HG03025 (cell line): Measurements from ENCODE around the gene ITGB5.

ENCODE experiments used
- ATAC-seq: cut with Tn5 transposase; IDR thresholded peaks from one replicate; pipeline ENCODE4 v1.9.1; 2021; ENCODE audit warnings: mild to moderate bottlenecking, moderate library complexity; ENCODE audit not compliant: unreplicated experiment, low FRiP score

The ITGB5 gene

DNA sequence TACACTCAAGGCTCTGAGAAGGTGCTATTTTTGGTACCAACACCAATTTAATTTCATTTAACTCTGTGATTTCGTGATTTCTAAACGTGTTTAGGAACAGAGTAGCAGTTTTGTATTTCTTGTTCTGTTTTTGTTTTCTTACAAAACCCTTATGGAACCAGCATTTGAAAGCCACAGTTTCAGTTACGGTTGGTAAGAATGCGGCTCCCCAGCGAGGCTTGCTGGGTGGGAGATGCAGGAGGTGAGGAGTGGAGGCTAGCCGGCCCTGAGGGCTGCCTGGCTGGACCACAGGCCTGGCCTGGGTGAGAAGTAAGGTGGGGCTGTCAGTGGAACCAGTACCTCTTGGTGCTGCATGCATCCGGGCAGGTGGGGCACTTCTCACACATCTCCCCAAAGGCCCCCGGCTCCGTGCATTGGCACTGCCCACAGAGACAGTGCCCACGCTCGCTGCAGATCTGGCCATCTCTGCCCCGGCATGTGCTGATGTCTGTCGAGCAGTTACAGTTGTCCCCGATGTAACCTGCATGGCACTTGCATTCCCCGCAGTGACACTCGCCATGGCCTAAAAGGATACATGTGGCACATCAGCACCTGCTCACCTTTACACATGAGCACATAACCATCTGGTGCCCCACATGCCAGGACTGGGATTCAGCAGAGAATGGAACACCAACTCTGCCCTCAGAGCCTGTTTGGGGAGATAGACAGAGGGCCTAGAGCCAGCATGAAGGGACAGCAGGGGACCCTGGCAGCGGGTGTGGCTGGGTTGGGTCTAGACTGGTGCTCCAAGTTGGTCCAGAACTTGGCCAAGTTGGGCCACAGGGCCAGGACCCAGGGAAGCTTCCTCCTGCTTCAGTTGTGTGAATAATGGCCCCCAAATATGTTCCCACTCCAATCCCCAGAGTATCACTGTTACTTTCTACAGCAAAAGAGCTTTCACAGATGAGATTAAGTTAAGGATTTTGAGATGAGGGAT, 113.5 kb downstream of the ITGB5 start:
- no peak for ATAC-seq

DNA sequence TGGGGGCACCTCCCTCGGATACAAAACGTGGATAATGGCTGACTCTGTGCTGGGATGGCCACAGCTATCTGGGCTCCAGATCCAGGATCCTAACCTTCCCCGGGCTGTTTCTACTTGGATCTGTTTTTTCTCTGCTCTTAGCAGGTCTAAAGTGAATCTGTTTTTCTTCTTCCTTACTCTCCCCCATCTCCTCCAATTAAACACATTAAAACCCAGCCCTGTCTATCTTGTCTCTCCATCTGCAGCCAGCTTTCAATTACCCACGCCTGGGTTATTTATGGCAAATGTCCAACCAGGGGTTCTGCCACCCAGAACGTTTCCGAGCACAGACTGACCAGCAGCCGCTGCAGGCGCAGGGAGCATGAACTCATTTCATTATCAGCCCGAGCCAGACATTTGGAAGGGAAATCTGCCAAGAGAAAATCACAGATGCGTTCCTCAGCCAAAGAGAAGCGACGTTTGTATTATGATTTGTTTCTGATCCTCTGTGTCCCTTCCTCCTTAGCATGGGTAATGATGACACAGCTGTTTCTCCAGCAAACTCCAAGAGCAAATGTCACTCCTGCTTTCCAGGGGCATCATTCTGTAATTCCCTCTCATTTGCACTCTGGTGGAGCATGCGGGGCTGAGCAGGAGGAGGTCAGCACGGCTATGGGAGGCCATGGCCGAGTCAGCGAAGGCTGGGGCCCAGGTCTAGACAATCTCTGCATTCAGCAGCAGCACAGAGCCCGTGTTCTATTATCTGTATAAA, 114.9 kb downstream of the ITGB5 start:
- ATAC-seq, result no peak

DNA sequence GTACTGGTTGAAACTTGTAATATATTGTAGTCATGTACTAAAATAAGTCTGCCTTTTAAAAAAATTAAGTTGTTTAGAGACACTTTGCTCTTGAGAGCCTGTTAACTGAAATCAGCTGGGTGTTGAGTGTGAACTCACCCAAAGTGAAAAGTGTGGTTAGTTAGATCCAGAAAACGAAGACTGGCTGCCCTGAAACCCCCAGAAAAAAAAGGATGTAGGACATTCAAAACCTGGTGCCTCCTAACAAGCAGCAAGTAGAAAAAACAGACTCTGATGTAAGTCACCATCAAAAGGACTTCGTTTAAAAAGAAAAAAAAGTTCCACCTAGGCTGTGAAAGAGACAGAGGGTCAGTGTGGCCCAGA, 116.1 kb downstream of the ITGB5 start:
- no peak for ATAC-seq

DNA sequence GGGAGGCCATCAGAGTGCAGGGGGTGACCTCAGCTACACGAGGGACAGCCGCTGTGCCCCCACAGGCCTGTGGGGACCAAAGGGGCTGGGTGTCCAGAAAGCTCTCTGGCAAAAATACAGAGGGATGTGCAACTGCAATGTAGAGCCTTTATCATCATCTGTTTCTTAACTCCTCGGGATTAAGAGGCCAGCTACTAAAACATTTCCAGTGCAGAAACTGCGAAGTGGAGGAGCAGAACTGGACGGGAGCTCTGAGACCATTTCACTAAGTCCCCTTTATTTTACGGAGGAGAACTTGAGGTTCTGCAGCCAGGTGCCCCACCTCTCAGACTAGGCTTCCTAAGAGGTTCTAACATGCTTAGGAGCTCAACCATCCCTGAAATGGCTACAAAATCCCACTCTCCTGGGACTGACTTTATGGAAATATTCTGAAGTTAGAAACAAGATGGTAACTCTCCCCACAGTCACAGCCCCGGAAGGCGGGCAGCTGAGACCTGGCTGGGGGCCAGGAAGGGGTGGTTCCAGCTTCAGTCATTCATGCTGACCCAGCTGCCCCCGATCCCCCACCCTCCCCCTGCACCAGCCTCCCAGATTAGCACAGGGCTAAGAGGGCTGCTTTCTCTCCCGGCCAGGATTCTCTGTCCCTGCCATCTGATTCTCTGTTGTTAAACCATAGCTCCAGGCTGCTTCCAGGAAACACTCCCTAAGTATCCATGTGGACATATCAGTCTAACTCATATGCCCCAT, 116.7 kb downstream of the ITGB5 start:
- no peak for ATAC-seq

DNA sequence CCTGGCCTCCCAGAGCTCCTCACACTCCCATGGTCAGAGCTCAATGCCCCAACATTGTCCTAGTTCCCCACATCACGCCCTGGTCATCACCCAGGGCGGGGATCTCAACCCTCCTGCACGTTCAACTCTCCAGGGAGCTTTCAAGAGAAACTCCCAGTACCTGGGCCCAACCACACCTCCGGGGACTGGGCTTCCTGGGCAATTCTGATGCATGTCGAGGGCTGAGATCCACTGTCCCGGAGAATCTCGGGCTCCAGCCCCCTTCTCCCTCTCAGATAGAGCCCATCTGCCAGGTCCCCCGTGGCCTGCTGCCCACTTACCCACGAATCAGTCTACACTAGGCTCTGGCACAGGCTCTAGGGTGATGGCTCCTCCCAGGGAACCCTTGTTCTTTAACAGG, 117.7 kb downstream of the ITGB5 start:
- no peak for ATAC-seq

DNA sequence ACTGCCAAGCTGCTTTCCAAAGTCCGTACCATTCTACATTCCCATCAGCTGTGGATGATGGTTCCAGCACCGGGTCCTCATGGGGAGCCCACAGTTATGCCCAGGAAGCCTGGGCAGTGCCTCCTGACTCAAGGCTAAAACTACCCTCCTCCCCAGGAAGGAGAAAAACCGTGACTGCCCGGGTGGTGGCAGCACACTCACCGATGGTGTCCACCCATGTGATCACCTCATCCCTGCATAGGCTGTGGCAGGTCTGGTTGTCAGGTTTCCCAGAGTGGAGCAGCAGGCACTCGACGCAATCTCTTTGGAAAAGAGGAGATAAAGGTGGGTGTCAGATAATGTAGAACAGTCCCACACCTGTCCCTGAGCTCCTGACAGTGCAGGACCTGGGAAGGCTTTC, 118.4 kb downstream of the ITGB5 start:
- ATAC-seq, result no peak

DNA sequence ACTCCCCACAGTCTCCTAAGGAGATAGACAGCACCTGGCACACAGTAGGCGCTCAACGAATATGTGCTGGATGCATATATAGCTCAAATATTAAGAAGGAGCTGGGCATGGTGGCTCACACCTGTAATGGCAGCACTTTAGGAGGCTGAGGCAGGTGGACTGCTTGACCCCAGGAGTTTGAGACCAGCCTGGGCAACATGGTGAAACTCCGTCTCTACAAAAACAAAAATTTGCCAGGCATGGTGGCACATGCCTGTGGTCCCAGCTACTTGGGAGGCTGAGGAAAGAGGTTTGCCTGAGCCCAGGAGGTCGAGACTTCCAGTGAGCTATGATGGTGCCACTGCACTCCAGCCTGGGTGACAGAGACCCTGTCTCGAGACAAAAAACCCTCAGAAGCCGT, 119.5 kb downstream of the ITGB5 start:
- no peak for ATAC-seq

DNA sequence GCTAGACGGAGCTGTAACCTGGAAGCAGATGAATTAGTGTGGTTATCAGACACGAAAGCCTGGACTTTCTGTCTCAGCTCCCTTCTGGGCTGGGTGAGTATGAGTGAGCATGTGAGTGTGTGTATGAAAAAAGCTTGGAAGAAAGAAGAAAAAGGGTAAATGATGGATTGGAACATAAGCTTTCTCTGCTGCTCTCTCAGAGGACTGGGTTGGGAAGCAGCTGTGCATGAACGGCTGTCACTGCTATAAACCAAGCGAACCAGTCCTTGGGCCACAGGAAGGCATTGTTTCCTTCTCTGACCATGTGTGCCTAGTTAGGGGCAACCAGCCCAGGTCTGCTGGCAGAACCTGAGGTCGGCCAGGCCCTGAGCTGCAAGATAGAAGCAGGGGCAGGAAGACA, 119.9 kb downstream of the ITGB5 start:
- ATAC-seq, result no peak

DNA sequence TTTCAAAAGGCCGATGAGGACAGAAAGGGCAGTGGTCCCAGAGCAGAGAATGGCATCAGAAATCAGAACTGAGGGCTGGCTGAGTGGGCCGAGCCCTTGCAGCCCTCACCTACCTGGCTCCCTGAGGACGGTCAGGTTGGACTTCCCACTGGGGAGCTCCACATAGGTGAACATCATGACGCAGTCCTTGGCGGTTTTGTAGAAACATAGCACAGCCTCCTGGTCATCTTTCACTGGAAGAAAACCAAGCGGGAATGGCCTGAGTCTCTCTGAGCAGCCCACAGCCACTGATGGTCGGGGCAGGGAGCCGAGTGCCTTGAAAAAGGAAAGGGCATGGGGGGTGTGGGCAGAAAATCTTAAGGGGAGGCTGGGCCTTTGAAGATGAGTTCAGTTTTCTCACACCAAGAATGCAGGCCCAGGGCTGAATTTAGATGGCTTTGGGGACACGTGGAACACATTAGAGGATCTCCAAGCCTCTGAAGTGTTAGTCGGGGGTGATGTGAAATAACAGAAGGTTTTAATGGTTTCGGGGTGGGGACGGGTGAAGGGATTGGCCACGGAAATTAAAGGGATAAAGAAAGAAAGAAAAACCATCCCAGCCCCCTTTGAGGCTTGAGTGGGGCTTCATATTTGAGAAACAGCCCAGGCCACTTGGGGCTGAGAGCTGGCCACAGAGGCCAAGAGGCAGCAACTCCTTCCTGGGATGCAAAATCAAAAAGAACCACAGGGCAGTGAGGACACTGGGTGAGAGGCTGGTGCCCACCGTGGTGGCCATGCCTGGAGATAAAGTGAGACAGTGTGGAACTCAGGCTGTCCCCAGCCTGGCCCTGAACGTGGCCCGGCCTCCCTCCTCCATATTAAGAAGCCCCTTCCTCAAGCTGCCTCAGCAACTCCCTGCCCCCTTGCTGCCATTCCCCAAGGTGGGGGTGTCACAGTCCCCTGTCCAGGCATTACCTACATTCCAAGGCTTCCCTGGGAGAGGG, 120.8 kb downstream of the ITGB5 start:
- no peak for ATAC-seq

DNA sequence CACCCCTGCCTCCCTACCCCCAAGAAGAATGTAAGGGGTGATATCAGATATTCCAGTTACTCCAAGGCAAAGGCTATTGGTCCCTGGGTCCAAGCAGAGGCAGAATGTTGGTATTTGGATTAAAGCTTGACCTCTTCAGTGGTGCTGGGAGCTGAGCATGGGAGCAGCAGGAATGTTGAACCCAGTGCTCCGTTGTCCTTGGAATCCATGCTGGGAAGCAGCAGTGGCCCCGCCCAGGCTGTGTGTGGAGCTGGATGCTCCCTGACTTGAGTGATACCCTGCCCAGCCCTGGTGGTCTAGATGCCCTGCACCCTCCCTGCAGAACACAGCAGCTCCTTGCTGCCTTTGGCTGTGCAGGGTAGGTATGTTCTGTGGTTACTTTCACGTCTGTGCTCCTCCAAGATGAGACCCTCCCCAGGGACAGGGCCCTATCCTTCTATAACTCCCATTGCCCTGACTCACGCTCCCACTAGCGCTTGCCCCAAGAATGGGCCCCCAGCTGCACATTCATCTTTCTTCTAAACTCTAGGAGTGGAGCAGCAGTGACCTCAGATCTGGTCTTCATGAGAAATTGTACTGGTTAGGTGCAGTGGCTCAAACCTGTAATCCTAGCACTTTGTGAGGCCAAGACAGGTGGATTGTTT, 121.8 kb downstream of the ITGB5 start:
- ATAC-seq, result no peak

DNA sequence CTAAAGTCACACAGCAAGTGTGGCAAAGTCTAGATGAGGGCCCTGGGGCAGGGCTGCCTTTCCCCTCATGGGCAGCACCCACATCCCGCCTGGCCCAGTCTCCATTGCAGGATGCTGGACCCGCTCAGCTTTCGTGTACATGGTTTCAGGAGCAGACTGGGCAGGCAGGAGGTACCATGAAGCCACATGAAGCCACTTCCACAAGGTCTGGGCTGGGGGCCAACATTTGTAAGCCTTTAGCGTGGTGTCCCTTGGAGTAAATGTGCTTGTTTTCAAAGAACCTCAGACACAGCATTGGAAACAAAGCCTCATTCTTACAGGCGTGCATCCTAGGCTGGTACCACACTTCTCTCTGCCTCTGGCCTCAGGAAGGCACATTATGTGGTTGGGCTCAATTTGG, 122.4 kb downstream of the ITGB5 start:
- ATAC-seq, result no peak

DNA sequence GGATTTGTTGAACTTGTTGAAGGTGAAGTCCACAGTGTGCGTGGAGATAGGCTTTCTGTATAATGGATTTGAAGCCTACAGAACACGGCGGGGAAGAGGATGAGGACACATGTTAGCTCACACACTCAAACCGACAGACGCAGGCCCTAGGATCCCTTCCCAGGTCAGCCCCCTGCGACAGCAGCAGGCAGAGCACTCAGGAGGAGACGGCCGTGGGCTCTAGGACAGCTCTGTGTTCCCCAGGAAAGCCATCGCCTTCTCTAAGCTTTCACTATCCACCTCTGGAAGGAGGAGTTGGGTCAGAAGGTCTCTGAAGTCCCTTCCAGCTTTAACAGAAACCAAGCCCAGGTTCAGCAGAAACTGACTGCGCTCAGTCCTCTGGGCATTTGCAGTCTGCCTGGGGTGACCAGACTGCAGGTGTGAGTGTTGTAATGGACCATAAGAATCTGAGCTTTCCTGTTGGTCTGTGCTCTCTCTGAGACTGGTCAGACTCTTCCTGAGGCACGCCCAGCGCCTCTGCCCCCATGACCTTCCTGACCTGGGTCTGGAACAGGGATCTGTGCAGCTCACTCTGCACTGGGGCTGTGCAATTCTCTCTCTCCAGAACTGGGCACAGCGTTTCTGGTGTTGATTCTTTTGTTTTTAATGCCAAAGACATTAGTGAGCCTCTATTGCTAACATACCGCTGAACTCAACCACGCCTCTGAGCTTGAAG, 123.4 kb downstream of the ITGB5 start:
- no peak for ATAC-seq

DNA sequence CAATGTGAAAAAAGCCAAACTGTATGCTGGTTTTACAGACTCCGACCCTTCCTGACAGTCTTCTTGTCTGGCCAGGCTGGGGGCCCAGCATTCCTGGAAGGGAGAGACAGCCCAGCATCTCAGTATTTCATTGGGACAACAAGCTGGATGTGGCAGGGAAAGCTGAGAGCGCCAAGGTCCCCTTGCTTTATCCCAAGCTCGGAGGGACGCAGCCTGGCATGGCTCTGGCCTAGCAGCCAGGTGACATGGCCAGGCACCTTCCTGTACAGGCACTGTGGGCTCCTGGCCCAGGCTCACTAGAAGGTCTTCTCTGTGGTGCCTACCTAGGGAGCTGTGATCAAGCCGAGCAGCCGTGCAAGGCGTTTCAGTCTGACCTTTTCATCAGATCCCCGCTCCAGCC, 124.0 kb downstream of the ITGB5 start:
- ATAC-seq, result no peak

DNA sequence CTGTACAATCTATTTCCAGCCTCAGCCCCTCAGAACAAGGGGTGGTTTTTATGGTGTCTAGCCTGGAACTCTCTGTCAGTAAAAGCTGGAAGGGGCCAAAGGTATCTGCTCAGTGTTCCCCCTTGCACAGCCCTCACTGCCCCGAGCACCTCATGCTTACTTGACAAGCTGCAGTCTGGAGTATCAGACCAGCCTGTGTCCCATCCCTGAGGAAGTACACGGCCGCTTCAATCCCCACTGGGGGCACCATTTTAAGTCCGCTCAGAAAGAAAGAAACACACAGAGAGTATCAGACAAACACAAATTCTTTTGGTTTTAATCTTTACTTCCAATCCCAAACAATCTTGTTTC, 124.5 kb downstream of the ITGB5 start:
- ATAC-seq, result no peak

DNA sequence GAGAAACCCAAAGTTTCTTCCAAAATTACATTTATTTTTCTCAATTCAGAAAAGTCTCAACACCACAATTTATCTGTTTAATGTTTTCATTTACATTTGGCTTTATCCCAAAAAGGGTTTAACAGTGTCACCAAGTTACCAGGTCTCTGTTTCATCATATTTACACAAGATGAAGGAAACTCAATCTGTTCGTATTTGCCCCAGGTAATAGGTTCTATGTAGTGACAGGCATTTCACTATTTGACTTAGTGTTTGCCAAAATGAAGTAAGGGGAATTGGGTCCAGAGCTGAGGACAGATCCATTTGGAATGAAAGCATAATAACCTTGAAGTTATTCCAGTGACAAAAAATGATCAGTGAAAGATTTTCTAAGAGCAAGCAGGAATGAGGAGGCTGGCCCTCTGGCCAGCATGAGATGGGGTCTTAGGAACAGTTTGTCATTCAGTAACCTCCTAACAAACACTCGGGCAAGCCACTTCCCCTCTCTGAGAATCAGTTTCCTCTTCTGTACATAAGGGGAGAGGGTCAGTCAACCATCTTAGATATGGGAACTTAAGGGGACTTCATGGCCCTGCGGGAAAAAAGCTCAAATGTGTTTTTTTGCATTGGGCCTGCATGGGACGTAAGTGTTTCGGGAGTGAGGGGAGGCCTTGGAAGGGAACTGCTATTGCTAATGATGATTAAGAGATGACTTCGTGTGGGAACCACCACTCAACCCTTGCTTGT, 125.1 kb downstream of the ITGB5 start:
- no peak for ATAC-seq

DNA sequence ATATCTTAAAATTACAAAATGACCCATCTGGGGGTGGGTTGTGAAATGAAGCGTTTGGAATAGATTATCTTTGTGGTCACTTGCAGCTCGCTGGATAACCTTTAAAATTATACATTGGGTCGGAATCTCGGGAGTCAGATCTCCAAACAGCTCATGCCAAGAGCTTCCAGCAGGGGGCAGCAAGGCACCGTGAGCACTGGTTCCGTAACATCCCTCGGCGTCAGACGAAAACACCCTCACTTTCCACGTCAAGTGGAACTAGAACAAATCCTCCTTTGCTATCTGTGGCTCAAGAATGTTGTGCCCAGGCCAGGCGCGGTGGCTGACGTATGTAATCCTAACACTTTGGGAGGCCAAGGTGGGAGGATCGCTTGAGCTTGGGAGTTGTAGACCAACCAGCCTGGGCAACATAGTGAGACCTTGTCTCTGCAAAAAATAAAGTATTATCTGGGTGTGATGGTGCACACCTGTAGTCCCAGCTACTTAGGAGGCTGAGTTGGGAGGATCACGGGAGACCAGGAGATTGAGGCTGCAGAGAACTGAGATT, 125.8 kb downstream of the ITGB5 start:
- ATAC-seq, result peak; percentile 68

DNA sequence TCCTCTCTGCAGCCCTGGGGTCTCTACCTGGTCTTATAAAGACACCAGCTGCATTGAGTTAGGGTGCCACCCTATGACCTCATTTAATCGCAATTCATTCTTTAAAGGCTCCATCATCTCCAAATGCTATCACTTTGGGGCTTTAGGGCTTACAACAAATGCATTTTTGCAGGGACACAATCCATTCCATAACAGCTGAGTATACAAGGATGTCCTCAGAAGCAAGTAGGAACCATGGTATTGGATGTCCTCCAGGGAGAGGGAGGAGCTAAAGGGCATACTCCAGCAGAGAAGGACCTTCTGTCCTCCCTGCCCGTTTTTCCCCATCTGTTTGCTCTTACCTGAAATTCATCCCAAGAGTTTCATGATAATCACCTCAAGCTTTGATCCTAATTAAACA, 126.6 kb downstream of the ITGB5 start:
- ATAC-seq, result no peak
